ENCODE results near the gene GPR78. TPM values are rescaled to one million over a fixed set of nuclear protein-coding genes. Genes with fewer than 3 reads are reported as not detected.
"Not testable (repeated sequence)": the region's sequence is repeated elsewhere in the genome, so short reads cannot be mapped to it uniquely, and the experiment has no call there.

Gene GPR78
- total RNA-seq, 1 donor from 2014 or later = not detected

GRCh38 chr4:8564595-8564994, 15.6 kb upstream of the GPR78 start:
- DNase-seq (ENCODE audit: low read depth, low spot score) = no peak

- DNase-seq (ENCODE audit: low read depth, low spot score) = no peak
These were observed 12.0 kb upstream of the GPR78 start for GRCh38 chr4:8568068-8568668.

- no peak for DNase-seq (ENCODE audit: low read depth, low spot score)
These were observed 10.0 kb upstream of the GPR78 start for GRCh38 chr4:8570201-8570600.

GRCh38 chr4:8571702-8572685, 8.2 kb upstream of the GPR78 start:
- no peak for DNase-seq (ENCODE audit: low read depth, low spot score)

- DNase-seq (ENCODE audit: low read depth, low spot score) = no peak
These were observed 6.9 kb upstream of the GPR78 start for GRCh38 chr4:8573266-8573665.

- DNase-seq (ENCODE audit: low read depth, low spot score) = no peak
These were observed 5.3 kb upstream of the GPR78 start for GRCh38 chr4:8574796-8575370.

- DNase-seq (ENCODE audit: low read depth, low spot score) = no peak
These were observed 4.7 kb upstream of the GPR78 start for GRCh38 chr4:8575457-8575856.

- not testable (repeated sequence) for DNase-seq (ENCODE audit: low read depth, low spot score)
These were observed 3.6 kb upstream of the GPR78 start for GRCh38 chr4:8576591-8576990.

- DNase-seq (ENCODE audit: low read depth, low spot score) = no peak
These were observed 3.1 kb upstream of the GPR78 start for GRCh38 chr4:8577046-8577445.

GRCh38 chr4:8577972-8578371, 2.2 kb upstream of the GPR78 start:
- no peak for DNase-seq (ENCODE audit: low read depth, low spot score)

- no peak for DNase-seq (ENCODE audit: low read depth, low spot score)
These were observed 1.5 kb upstream of the GPR78 start for GRCh38 chr4:8578717-8579116.

GRCh38 chr4:8579526-8580320, 469 bp upstream of the GPR78 start:
- no peak for DNase-seq (ENCODE audit: low read depth, low spot score)

GRCh38 chr4:8581094-8581861, 1.1 kb downstream of the GPR78 start:
- DNase-seq (ENCODE audit: low read depth, low spot score) = no peak

GRCh38 chr4:8582016-8582415, 1.8 kb downstream of the GPR78 start:
- DNase-seq (ENCODE audit: low read depth, low spot score) = no peak

- DNase-seq (ENCODE audit: low read depth, low spot score) = no peak
These were observed 2.2 kb downstream of the GPR78 start for GRCh38 chr4:8582436-8582835.

GRCh38 chr4:8582941-8583654, 2.9 kb downstream of the GPR78 start:
- no peak for DNase-seq (ENCODE audit: low read depth, low spot score)

- DNase-seq (ENCODE audit: low read depth, low spot score) = no peak
These were observed 3.4 kb downstream of the GPR78 start for GRCh38 chr4:8583655-8584025.

- DNase-seq (ENCODE audit: low read depth, low spot score) = no peak
These were observed 5.0 kb downstream of the GPR78 start for GRCh38 chr4:8585186-8585585.

GRCh38 chr4:8585721-8586212, 5.6 kb downstream of the GPR78 start:
- no peak for DNase-seq (ENCODE audit: low read depth, low spot score)

GRCh38 chr4:8586246-8586645, 6.1 kb downstream of the GPR78 start:
- no peak for DNase-seq (ENCODE audit: low read depth, low spot score)

All from pulmonary artery endothelial cell (primary cell).